PC-3 (cell line): ENCODE results near the gene ZBTB16.

Experiments used
- CTCF ChIP-seq: fragments of 300-600 bp; sonication (generic); conservative IDR thresholded peaks from 2 replicates; pipeline ENCODE4 v1.5.1; 2017; ENCODE audit warnings: antibody characterized with exemption, low read depth, mild to moderate bottlenecking, low read length
- EZH2phosphoT487 ChIP-seq: fragments of 300-600 bp; sonication (generic); IDR thresholded peaks from 2 replicates; pipeline ENCODE4 v1.6.1; 2018; ENCODE audit warnings: mild to moderate bottlenecking, antibody characterized with exemption, low read length, borderline replicate concordance

GRCh38 chr11:114250993-114251814, 191.7 kb downstream of the ZBTB16 start:
- TF ChIP-seq CTCF (no peak), EZH2phosphoT487 (no peak)
